GM23338 (cell line): ENCODE measurements around the gene HSPBAP1. TPM values are rescaled to one million over a fixed set of nuclear protein-coding genes. Genes with fewer than 3 reads are reported as not detected.

Experiments
- ATAC-seq: fragments of 200-7000 bp; cut with Tn5 transposase; 3 replicates; pipeline ENCODE4 v1.9.1; 2020
- DNase-seq: peaks from one replicate; pipeline ENCODE4 v3.0.0-alpha.2; 2015; ENCODE audit warnings: low spot score
- H2AFZ ChIP-seq: fragments of 200-600 bp; sonication (generic); 2 replicates; pipeline ENCODE4 v1.8.0; 2016; ENCODE audit warnings: antibody characterized with exemption, mild to moderate bottlenecking, moderate library complexity
- H3F3A ChIP-seq: fragments of 200-600 bp; sonication (generic); replicated peaks from 2 replicates; pipeline ENCODE4 v1.8.0; 2017; ENCODE audit warnings: antibody characterized with exemption, mixed run types, low read depth
- H3K27ac ChIP-seq: fragments of 200-600 bp; sonication (generic); 2 replicates; pipeline ENCODE4 v1.6.1; 2016; ENCODE audit warnings: low read depth
- H3K27me3 ChIP-seq: fragments of 200-600 bp; sonication (generic); 2 replicates; pipeline ENCODE4 v1.8.0; 2016; ENCODE audit warnings: mild to moderate bottlenecking, mixed run types, moderate library complexity; ENCODE audit not compliant: insufficient read depth
- H3K36me3 ChIP-seq: fragments of 200-600 bp; sonication (generic); 2 replicates; pipeline ENCODE4 v1.8.0; 2016; ENCODE audit warnings: mild to moderate bottlenecking; ENCODE audit not compliant: insufficient read depth
- H3K4me1 ChIP-seq: fragments of 200-600 bp; sonication (generic); 2 replicates; pipeline ENCODE4 v1.8.0; 2016; ENCODE audit warnings: mild to moderate bottlenecking, moderate library complexity; ENCODE audit not compliant: insufficient read depth
- H3K4me2 ChIP-seq: fragments of 200-600 bp; sonication (generic); 2 replicates; pipeline ENCODE4 v1.7.1; 2017; ENCODE audit warnings: mixed run types
- H3K4me3 ChIP-seq: fragments of 200-600 bp; sonication (generic); 2 replicates; pipeline ENCODE4 v1.6.1; 2016; ENCODE audit warnings: mixed run types
- H3K79me2 ChIP-seq: fragments of 200-600 bp; sonication (generic); replicated peaks from 2 replicates; pipeline ENCODE4 v1.8.0; 2017; ENCODE audit warnings: mild to moderate bottlenecking; ENCODE audit not compliant: insufficient read depth
- H3K9me2 ChIP-seq: fragments of 200-600 bp; sonication (generic); 2 replicates; pipeline ENCODE4 v1.8.0; 2017; ENCODE audit not compliant: insufficient read depth
- H4K20me1 ChIP-seq: fragments of 200-600 bp; sonication (generic); replicated peaks from 2 replicates; pipeline ENCODE4 v1.8.0; 2017; ENCODE audit warnings: mild to moderate bottlenecking; ENCODE audit not compliant: insufficient read depth
- H3K27ac Mint-ChIP-seq: 2 replicates; pipeline ENCODE4 v1.8.0; 2020; ENCODE audit warnings: inconsistent platforms, mild to moderate bottlenecking, moderate library complexity, mixed read lengths
- H3K27me3 Mint-ChIP-seq: 3 replicates; pipeline ENCODE4 v1.8.0; 2022; ENCODE audit warnings: low read depth, mild to moderate bottlenecking, moderate library complexity, mixed read lengths, inconsistent platforms; ENCODE audit not compliant: insufficient read depth, poor library complexity
- H3K36me3 Mint-ChIP-seq: 3 replicates; pipeline ENCODE4 v1.8.0; 2021; ENCODE audit warnings: low read depth, mild to moderate bottlenecking, inconsistent platforms, moderate library complexity, mixed read lengths
- H3K4me1 Mint-ChIP-seq: 3 replicates; pipeline ENCODE4 v1.8.0; 2020; ENCODE audit warnings: mild to moderate bottlenecking, inconsistent platforms, mixed read lengths
- H3K4me3 Mint-ChIP-seq: 3 replicates; pipeline ENCODE4 v1.8.0; 2021; ENCODE audit warnings: moderate library complexity, mild to moderate bottlenecking, inconsistent platforms, mixed read lengths
- H3K9me3 Mint-ChIP-seq: 3 replicates; pipeline ENCODE4 v1.8.0; 2020; ENCODE audit warnings: moderate library complexity, mild to moderate bottlenecking, inconsistent platforms, mixed read lengths
- CREB1 ChIP-seq: fragments of 250-450 bp; sonication (Bioruptor Pico); IDR thresholded peaks from 2 replicates; pipeline ENCODE4 v1.5.0; 2020; ENCODE audit warnings: low read depth, mild to moderate bottlenecking, moderate library complexity
- EZH2 ChIP-seq: fragments of 200-600 bp; sonication (generic); IDR thresholded peaks from one replicate; pipeline ENCODE4 v1.8.0; 2017; ENCODE audit warnings: antibody characterized with exemption, mild to moderate bottlenecking, low read depth; ENCODE audit not compliant: unreplicated experiment
- EZH2phosphoT487 ChIP-seq: fragments of 200-600 bp; sonication (generic); IDR thresholded peaks from one replicate; pipeline ENCODE4 v1.8.1; 2018; ENCODE audit warnings: antibody characterized with exemption; ENCODE audit not compliant: unreplicated experiment
- JUNB ChIP-seq: IDR thresholded peaks from one replicate; pipeline ENCODE4 v1.6.1; 2016; ENCODE audit warnings: antibody characterized with exemption; ENCODE audit not compliant: unreplicated experiment
- NANOG ChIP-seq: IDR thresholded peaks from 2 replicates; pipeline ENCODE4 v1.6.1; 2016; ENCODE audit warnings: antibody characterized with exemption, borderline replicate concordance
- POLR2AphosphoS5 ChIP-seq: IDR thresholded peaks from 2 replicates; pipeline ENCODE4 v1.6.1; 2016; ENCODE audit warnings: antibody characterized with exemption, low read depth
- STAT1 ChIP-seq: IDR thresholded peaks from one replicate; pipeline ENCODE4 v1.6.1; 2016; ENCODE audit warnings: antibody characterized with exemption; ENCODE audit not compliant: unreplicated experiment
- ZNF114 ChIP-seq: fragments of 250-450 bp; sonication (Bioruptor Pico); IDR thresholded peaks from 2 replicates; pipeline ENCODE4 v1.5.0; 2020; ENCODE audit warnings: mild to moderate bottlenecking, moderate library complexity
- ZNF331 ChIP-seq: fragments of 250-450 bp; sonication (Bioruptor Pico); IDR thresholded peaks from 2 replicates; pipeline ENCODE4 v1.5.0; 2020; ENCODE audit warnings: low read depth, mild to moderate bottlenecking, moderate library complexity
- polyA plus RNA-seq: library from polyadenylated mRNA; unstranded; fragments of >200 nt; fragmentation: Nextera tagmentation; extraction: Ambion mirVana; gene quantifications from 2 replicates; pipeline ENCODE4 v1.2.1, GENCODE V29; 2016
- total RNA-seq: library from RNA; depleted of rRNA; stranded (reverse); fragments of >200 nt; shearing (Covaris generic); gene quantifications from 2 replicates; pipeline ENCODE4 v1.2.3, GENCODE V29; 2014
- TF ChIP-seq, protein P1 (sequence below): IDR thresholded peaks from 2 replicates; pipeline ENCODE4 v1.6.1; 2016; ENCODE audit warnings: antibody characterized with exemption
- TF ChIP-seq, protein P2 (sequence below), 2 experiments: fragments of 200-600 bp in 1 of 2; sonication (generic) in 1 of 2; conservative IDR thresholded peaks; 2 replicates each; pipeline versions ENCODE4 v1.5.1 to v1.6.1; 2016 to 2017; ENCODE audit warnings: antibody characterized with exemption in 2 of 2, low read depth in 2 of 2, mild to moderate bottlenecking in 2 of 2, moderate library complexity in 1 of 2
- TF ChIP-seq, protein P3 (sequence below): IDR thresholded peaks from one replicate; pipeline ENCODE4 v1.6.1; 2018; ENCODE audit warnings: antibody characterized with exemption; ENCODE audit not compliant: unreplicated experiment
- TF ChIP-seq, protein P4 (sequence below): fragments of 250-450 bp; sonication (Bioruptor Pico); IDR thresholded peaks from 2 replicates; pipeline ENCODE4 v1.5.0; 2020; ENCODE audit warnings: mild to moderate bottlenecking, moderate library complexity

The HSPBAP1 gene
- total and polyA plus RNA-seq, 2 experiments from 2014 or later, result 8.0 to 11.7 TPM

DNA sequence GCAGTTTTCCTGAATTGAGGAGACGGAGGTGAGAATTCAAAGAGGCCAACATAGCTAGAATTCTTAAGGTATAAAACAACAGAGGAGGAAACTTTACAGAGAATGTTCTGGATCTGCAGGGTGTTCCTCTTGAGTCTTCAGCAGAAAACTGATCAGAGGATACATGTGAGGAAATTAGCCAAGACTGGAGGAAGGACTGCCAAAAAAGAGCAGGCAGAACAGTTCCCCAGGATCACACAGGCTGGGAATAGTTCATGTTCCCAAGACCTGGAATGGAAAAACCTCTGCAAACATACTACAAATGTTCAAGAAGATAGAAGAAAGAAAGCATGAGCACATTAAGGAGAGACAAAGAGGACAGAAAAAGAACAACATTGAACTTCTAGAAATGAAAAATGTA is 8.7 kb upstream of the HSPBAP1 start:
- Mint-ChIP-seq H3K27me3 (no peaks in the 10 kb centered on the region), H3K36me3 (no peaks in the 10 kb centered on the region)
- TF ChIP-seq, protein P1, sequence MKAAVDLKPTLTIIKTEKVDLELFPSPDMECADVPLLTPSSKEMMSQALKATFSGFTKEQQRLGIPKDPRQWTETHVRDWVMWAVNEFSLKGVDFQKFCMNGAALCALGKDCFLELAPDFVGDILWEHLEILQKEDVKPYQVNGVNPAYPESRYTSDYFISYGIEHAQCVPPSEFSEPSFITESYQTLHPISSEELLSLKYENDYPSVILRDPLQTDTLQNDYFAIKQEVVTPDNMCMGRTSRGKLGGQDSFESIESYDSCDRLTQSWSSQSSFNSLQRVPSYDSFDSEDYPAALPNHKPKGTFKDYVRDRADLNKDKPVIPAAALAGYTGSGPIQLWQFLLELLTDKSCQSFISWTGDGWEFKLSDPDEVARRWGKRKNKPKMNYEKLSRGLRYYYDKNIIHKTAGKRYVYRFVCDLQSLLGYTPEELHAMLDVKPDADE, result no peak
- TF ChIP-seq ZNF331 (CRISPR knock-in tag) (no peak), STAT1 (no peak), EZH2phosphoT487 (no peak), EZH2 (no peak), JUNB (no peak), ZNF114 (CRISPR knock-in tag) (no peak), NANOG (no peak), CREB1 (CRISPR knock-in tag) (no peak), POLR2AphosphoS5 (no peak)
- TF ChIP-seq, protein P2, sequence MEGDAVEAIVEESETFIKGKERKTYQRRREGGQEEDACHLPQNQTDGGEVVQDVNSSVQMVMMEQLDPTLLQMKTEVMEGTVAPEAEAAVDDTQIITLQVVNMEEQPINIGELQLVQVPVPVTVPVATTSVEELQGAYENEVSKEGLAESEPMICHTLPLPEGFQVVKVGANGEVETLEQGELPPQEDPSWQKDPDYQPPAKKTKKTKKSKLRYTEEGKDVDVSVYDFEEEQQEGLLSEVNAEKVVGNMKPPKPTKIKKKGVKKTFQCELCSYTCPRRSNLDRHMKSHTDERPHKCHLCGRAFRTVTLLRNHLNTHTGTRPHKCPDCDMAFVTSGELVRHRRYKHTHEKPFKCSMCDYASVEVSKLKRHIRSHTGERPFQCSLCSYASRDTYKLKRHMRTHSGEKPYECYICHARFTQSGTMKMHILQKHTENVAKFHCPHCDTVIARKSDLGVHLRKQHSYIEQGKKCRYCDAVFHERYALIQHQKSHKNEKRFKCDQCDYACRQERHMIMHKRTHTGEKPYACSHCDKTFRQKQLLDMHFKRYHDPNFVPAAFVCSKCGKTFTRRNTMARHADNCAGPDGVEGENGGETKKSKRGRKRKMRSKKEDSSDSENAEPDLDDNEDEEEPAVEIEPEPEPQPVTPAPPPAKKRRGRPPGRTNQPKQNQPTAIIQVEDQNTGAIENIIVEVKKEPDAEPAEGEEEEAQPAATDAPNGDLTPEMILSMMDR (conservative IDR thresholded peaks at IDR 0.05; ENCODE audit: low read depth in 2 of 2), result no peak
- TF ChIP-seq, protein P3, sequence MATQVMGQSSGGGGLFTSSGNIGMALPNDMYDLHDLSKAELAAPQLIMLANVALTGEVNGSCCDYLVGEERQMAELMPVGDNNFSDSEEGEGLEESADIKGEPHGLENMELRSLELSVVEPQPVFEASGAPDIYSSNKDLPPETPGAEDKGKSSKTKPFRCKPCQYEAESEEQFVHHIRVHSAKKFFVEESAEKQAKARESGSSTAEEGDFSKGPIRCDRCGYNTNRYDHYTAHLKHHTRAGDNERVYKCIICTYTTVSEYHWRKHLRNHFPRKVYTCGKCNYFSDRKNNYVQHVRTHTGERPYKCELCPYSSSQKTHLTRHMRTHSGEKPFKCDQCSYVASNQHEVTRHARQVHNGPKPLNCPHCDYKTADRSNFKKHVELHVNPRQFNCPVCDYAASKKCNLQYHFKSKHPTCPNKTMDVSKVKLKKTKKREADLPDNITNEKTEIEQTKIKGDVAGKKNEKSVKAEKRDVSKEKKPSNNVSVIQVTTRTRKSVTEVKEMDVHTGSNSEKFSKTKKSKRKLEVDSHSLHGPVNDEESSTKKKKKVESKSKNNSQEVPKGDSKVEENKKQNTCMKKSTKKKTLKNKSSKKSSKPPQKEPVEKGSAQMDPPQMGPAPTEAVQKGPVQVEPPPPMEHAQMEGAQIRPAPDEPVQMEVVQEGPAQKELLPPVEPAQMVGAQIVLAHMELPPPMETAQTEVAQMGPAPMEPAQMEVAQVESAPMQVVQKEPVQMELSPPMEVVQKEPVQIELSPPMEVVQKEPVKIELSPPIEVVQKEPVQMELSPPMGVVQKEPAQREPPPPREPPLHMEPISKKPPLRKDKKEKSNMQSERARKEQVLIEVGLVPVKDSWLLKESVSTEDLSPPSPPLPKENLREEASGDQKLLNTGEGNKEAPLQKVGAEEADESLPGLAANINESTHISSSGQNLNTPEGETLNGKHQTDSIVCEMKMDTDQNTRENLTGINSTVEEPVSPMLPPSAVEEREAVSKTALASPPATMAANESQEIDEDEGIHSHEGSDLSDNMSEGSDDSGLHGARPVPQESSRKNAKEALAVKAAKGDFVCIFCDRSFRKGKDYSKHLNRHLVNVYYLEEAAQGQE, result no peak
- TF ChIP-seq, protein P4, sequence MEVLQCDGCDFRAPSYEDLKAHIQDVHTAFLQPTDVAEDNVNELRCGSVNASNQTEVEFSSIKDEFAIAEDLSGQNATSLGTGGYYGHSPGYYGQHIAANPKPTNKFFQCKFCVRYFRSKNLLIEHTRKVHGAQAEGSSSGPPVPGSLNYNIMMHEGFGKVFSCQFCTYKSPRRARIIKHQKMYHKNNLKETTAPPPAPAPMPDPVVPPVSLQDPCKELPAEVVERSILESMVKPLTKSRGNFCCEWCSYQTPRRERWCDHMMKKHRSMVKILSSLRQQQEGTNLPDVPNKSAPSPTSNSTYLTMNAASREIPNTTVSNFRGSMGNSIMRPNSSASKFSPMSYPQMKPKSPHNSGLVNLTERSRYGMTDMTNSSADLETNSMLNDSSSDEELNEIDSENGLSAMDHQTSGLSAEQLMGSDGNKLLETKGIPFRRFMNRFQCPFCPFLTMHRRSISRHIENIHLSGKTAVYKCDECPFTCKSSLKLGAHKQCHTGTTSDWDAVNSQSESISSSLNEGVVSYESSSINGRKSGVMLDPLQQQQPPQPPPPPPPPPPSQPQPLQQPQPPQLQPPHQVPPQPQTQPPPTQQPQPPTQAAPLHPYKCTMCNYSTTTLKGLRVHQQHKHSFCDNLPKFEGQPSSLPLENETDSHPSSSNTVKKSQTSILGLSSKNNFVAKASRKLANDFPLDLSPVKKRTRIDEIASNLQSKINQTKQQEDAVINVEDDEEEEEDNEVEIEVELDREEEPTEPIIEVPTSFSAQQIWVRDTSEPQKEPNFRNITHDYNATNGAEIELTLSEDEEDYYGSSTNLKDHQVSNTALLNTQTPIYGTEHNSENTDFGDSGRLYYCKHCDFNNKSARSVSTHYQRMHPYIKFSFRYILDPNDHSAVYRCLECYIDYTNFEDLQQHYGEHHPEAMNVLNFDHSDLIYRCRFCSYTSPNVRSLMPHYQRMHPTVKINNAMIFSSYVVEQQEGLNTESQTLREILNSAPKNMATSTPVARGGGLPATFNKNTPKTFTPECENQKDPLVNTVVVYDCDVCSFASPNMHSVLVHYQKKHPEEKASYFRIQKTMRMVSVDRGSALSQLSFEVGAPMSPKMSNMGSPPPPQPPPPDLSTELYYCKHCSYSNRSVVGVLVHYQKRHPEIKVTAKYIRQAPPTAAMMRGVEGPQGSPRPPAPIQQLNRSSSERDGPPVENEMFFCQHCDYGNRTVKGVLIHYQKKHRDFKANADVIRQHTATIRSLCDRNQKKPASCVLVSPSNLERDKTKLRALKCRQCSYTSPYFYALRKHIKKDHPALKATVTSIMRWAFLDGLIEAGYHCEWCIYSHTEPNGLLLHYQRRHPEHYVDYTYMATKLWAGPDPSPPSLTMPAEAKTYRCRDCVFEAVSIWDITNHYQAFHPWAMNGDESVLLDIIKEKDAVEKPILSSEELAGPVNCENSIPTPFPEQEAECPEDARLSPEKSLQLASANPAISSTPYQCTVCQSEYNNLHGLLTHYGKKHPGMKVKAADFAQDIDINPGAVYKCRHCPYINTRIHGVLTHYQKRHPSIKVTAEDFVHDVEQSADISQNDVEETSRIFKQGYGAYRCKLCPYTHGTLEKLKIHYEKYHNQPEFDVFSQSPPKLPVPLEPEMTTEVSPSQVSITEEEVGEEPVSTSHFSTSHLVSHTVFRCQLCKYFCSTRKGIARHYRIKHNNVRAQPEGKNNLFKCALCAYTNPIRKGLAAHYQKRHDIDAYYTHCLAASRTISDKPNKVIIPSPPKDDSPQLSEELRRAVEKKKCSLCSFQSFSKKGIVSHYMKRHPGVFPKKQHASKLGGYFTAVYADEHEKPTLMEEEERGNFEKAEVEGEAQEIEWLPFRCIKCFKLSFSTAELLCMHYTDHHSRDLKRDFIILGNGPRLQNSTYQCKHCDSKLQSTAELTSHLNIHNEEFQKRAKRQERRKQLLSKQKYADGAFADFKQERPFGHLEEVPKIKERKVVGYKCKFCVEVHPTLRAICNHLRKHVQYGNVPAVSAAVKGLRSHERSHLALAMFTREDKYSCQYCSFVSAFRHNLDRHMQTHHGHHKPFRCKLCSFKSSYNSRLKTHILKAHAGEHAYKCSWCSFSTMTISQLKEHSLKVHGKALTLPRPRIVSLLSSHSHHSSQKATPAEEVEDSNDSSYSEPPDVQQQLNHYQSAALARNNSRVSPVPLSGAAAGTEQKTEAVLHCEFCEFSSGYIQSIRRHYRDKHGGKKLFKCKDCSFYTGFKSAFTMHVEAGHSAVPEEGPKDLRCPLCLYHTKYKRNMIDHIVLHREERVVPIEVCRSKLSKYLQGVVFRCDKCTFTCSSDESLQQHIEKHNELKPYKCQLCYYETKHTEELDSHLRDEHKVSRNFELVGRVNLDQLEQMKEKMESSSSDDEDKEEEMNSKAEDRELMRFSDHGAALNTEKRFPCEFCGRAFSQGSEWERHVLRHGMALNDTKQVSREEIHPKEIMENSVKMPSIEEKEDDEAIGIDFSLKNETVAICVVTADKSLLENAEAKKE (CRISPR knock-in tag), result no peak

More for the DNA sequence above, 8.7 kb upstream of the HSPBAP1 start:
- no peaks in the 10 kb centered on the region for H3K4me1 Mint-ChIP-seq
- no peak overlapping the region for H3K4me3 Mint-ChIP-seq
- no peaks in the 10 kb centered on the region for H3K36me3 ChIP-seq
- no peaks in the 10 kb centered on the region for H3K9me2 ChIP-seq
- H3K9me3 Mint-ChIP-seq, result no peaks in the 10 kb centered on the region
- no peaks in the 10 kb centered on the region for H3K27me3 ChIP-seq
- H3K27ac ChIP-seq, result no peak overlapping the region
- H3K4me3 ChIP-seq, result no peak overlapping the region
- no peak overlapping the region for H3K27ac Mint-ChIP-seq
- peaks cover 3% of the 10 kb centered on the region; the same call in 1 of the 2 replicates for H4K20me1 ChIP-seq
- no peak overlapping the region for H3K4me2 ChIP-seq
- DNase-seq (no peak), ATAC-seq (no peak)
- H3K79me2 ChIP-seq, result no peaks in the 10 kb centered on the region
- H2AFZ ChIP-seq, result no peak overlapping the region
- H3K4me1 ChIP-seq, result no peaks in the 10 kb centered on the region
- H3F3A ChIP-seq, result no peaks in the 10 kb centered on the region
